Measurements from ENCODE around the gene SLFN11.

DNA sequence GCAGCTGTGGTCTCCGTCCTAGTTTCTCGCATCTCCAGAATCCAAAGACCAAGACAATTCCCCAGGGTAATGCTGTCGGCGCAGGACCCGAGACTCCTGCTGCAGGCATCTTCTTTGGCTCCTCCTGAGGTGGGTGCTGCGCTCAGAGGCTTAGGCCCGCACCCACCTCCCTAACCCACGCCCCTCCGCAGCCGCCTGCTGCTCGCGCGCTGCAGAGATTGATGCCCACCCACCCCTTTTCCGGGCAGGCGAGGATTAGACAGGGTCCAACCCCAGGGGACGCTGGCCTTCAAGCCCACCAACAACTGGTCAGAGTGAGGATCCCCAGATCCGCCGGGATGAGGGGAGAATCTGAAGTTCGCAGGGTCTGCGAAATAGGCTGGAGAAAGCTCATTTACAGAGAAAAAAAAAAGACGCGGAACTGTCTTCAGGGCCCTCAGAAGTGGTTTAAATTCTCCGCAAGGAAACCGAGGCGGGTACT is 27.9 kb downstream of the SLFN11 start:
- TF ChIP-seq, protein P1, sequence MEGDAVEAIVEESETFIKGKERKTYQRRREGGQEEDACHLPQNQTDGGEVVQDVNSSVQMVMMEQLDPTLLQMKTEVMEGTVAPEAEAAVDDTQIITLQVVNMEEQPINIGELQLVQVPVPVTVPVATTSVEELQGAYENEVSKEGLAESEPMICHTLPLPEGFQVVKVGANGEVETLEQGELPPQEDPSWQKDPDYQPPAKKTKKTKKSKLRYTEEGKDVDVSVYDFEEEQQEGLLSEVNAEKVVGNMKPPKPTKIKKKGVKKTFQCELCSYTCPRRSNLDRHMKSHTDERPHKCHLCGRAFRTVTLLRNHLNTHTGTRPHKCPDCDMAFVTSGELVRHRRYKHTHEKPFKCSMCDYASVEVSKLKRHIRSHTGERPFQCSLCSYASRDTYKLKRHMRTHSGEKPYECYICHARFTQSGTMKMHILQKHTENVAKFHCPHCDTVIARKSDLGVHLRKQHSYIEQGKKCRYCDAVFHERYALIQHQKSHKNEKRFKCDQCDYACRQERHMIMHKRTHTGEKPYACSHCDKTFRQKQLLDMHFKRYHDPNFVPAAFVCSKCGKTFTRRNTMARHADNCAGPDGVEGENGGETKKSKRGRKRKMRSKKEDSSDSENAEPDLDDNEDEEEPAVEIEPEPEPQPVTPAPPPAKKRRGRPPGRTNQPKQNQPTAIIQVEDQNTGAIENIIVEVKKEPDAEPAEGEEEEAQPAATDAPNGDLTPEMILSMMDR (IDR thresholded peaks at IDR 0.05; ENCODE audit: low read length) = no peak
- TF ChIP-seq EZH2 (IDR thresholded peaks at IDR 0.05; ENCODE audit: borderline replicate concordance, low read length) = no peak
